Esophagus muscularis mucosa (tissue), 4 donors: Measurements from ENCODE around the gene GAS2L1. TPM values are rescaled to one million over a fixed set of nuclear protein-coding genes. Genes with fewer than 3 reads are reported as not detected.

ENCODE experiments used
- DNase-seq: peaks from one replicate; pipeline ENCODE4 v3.0.0-alpha.2; 2017; ENCODE audit errors: extremely low spot score
- H3K27ac ChIP-seq, 4 donors: fragments of 200-600 bp; sonication (generic); replicated peaks in 1 of 4; 1 replicate in 3 of 4; 2 replicates in 1 of 4; pipeline ENCODE4 v1.5.1; 2016 to 2019; ENCODE audit warnings: mild to moderate bottlenecking in 1 of 4
- H3K27me3 ChIP-seq, 4 donors: fragments of 200-600 bp; sonication (generic); one replicate each; pipeline versions ENCODE4 v1.5.1 to v1.6.0; 2016 to 2019
- H3K36me3 ChIP-seq, 4 donors: fragments of 200-600 bp; sonication (generic); one replicate each; pipeline ENCODE4 v1.5.1; 2016 to 2019
- H3K4me1 ChIP-seq, 4 donors: fragments of 200-600 bp; sonication (generic); one replicate each; pipeline ENCODE4 v1.5.1; 2016 to 2019
- H3K4me3 ChIP-seq, 4 donors: fragments of 200-600 bp; sonication (generic); 1 replicate in 2 of 4; 2 replicates in 2 of 4; pipeline ENCODE4 v1.5.1; 2016 to 2019; ENCODE audit warnings: mild to moderate bottlenecking in 4 of 4, moderate library complexity in 1 of 4
- H3K9me3 ChIP-seq, 4 donors: fragments of 200-600 bp; sonication (generic); 1 replicate in 3 of 4; 2 replicates in 1 of 4; pipeline ENCODE4 v1.5.1; 2016 to 2019
- CTCF ChIP-seq, 3 experiments: fragments of 200-600 bp in 2 of 3; fragments of 450-650 bp in 1 of 3; sonication (generic) in 2 of 3; IDR thresholded peaks; one replicate each; pipeline ENCODE4 v1.5.1; 2017 to 2019; ENCODE audit warnings: antibody characterized with exemption in 3 of 3, mild to moderate bottlenecking in 2 of 3, moderate library complexity in 1 of 3
- EP300 ChIP-seq: sonication (generic); formaldehyde crosslinking; IDR thresholded peaks from one replicate; pipeline ENCODE4 v1.6.1; 2017; ENCODE audit warnings: antibody characterized with exemption
- POLR2A ChIP-seq: fragments of 450-650 bp; IDR thresholded peaks from one replicate; pipeline ENCODE4 v1.6.1; 2017; ENCODE audit warnings: antibody characterized with exemption, moderate library complexity, mild to moderate bottlenecking, low read depth
- POLR2AphosphoS5 ChIP-seq, 2 donors: sonication (generic); formaldehyde crosslinking; IDR thresholded peaks; one replicate each; pipeline ENCODE4 v1.6.1; 2017; ENCODE audit warnings: antibody characterized with exemption in 2 of 2
- WGBS: methylation state at CpG from one replicate; pipeline ENCODE4 v1.1.5; 2018; 5-methylcytosine and 5-hydroxymethylcytosine counted together
- intact Hi-C: fragments of 100-400 bp; cut with DNase I; formaldehyde crosslinking; loops from one replicate; pipeline ENCODE4 v1.15.1; 2023
- total RNA-seq, 4 donors: library from RNA; depleted of rRNA; stranded (reverse); fragments of >200 nt; gene quantifications; one replicate each; pipeline versions ENCODE4 v1.1.0 to v1.2.1, GENCODE V29; 2016

The GAS2L1 gene
- total RNA-seq, 4 donors from 2014 or later, result 25.8 to 63.9 (median 38.8) TPM

- Histone ChIP-seq H3K4me1 (peaks cover 54 to 75% (median 71%) of the 10 kb centered on the region in 4 donors), H3K9me3 (no peaks in the 10 kb centered on the region), H3K27me3 (no peaks in the 10 kb centered on the region), H3K27ac (peak overlapping the region; percentile 92 to 97 (median 94)), H3K36me3 (peaks cover 0 to 4% (median 2%) of the 10 kb centered on the region in 4 donors), H3K4me3 (peak overlapping the region; percentile 88 to 99 (median 96))
- no peak for DNase-seq
- 33% methylated on average over 3 of the region's 83 CpGs for WGBS
- intact Hi-C loops, result loop anchor here (1.0 to 2.0 kb wide), 3 partner anchors 38 to 82 kb away; partner anchors contain the start of genes AP1B1 and EWSR1
- no peak for TF ChIP-seq POLR2A
- TF ChIP-seq CTCF (IDR thresholded peaks at IDR 0.05), result peak in 2 of 3 experiments; percentile 19 to 32
- peak; percentile 63 to 69 for TF ChIP-seq POLR2AphosphoS5 (IDR thresholded peaks at IDR 0.05)
- no peak for TF ChIP-seq EP300
These were observed 565 bp downstream of the GAS2L1 start for GRCh38 chr22:29306835-29307595.

- H3K27ac ChIP-seq, result peak overlapping the region; percentile 92 to 97 (median 94)
- no peak for DNase-seq
- H3K4me3 ChIP-seq, result peak overlapping the region; percentile 88 to 99 (median 96)
- H3K4me1 ChIP-seq, result peaks cover 60 to 75% (median 69%) of the 10 kb centered on the region in 4 donors
- 53% methylated on average over 9 of the region's 20 CpGs for WGBS
- intact Hi-C loops, result loop anchor here (2.0 kb wide), 2 partner anchors 39 to 81 kb away; partner anchors contain the start of genes AP1B1 and EWSR1
- no peaks in the 10 kb centered on the region for H3K27me3 ChIP-seq
- TF ChIP-seq POLR2AphosphoS5 (IDR thresholded peaks at IDR 0.05) (no peak), POLR2A (no peak), CTCF (IDR thresholded peaks at IDR 0.05) (no peak), EP300 (no peak)
- H3K36me3 ChIP-seq, result peaks cover 0 to 10% (median 4%) of the 10 kb centered on the region in 4 donors
- no peaks in the 10 kb centered on the region for H3K9me3 ChIP-seq
These were observed 1.2 kb downstream of the GAS2L1 start for GRCh38 chr22:29307596-29308147.

- Histone ChIP-seq H3K4me1 (peaks cover 61 to 75% (median 69%) of the 10 kb centered on the region in 4 donors), H3K4me3 (peak overlapping the region; percentile 88 to 99 (median 96))
- DNase-seq, result no peak
These were observed 1.8 kb downstream of the GAS2L1 start for GRCh38 chr22:29308148-29308790.

GRCh38 chr22:29308791-29309262 lies 2.4 kb downstream of the GAS2L1 start:
- 32% methylated on average over 12 of the region's 13 CpGs for WGBS
- intact Hi-C loops, result no loop called here
- no peak for DNase-seq

More at GRCh38 chr22:29308148-29308790, 1.8 kb downstream of the GAS2L1 start:
- H3K9me3 ChIP-seq, result no peaks in the 10 kb centered on the region
- peak overlapping the region; percentile 92 to 97 (median 94) for H3K27ac ChIP-seq
- H3K27me3 ChIP-seq, result peaks cover 0 to under 1% (median 0%) of the 10 kb centered on the region in 4 donors
- TF ChIP-seq POLR2AphosphoS5 (IDR thresholded peaks at IDR 0.05), result no peak
- TF ChIP-seq CTCF (IDR thresholded peaks at IDR 0.05), result no peak
- intact Hi-C loops, result no loop called here
- peaks cover 0 to 13% (median 4%) of the 10 kb centered on the region in 4 donors for H3K36me3 ChIP-seq
- WGBS, result 86% methylated on average over 24 of the region's 50 CpGs

More at GRCh38 chr22:29308791-29309262, 2.4 kb downstream of the GAS2L1 start:
- peaks cover 64 to 77% (median 71%) of the 10 kb centered on the region in 4 donors for H3K4me1 ChIP-seq
- no peaks in the 10 kb centered on the region for H3K9me3 ChIP-seq
- H3K4me3 ChIP-seq, result peak overlapping the region; percentile 88 to 99 (median 96)
- TF ChIP-seq CTCF (IDR thresholded peaks at IDR 0.05), result no peak
- H3K27me3 ChIP-seq, result peaks cover 0 to 6% (median 2%) of the 10 kb centered on the region in 4 donors
- peaks cover 0 to 13% (median 4%) of the 10 kb centered on the region in 4 donors for H3K36me3 ChIP-seq
- peak overlapping the region; percentile 92 to 97 (median 94) for H3K27ac ChIP-seq
